Activated T-helper 2 cell treated with anti-CD3 and anti-CD28 coated beads, Interferon-gamma antibody, Interleukin-2, Interleukin-4, amounts not matched to agents 10 μg/mL and 5 μg/mL and 100 μg/mL, durations not matched to agents 14 hours and 24 hours and 36 hours (primary cell): ENCODE measurements around the gene SUCLG1. TPM values are rescaled to one million over a fixed set of nuclear protein-coding genes. Genes with fewer than 3 reads are reported as not detected.

Experiments
- DNase-seq: peaks from one replicate; pipeline ENCODE4 v3.0.0; 2021; ENCODE audit warnings: low spot score
- H3K27ac Mint-ChIP-seq: one replicate; pipeline ENCODE4 v1.8.0; 2021; ENCODE audit warnings: mixed read lengths
- H3K27me3 Mint-ChIP-seq: one replicate; pipeline ENCODE4 v1.8.0; 2021; ENCODE audit warnings: low read depth, mixed read lengths
- H3K36me3 Mint-ChIP-seq: one replicate; pipeline ENCODE4 v1.8.0; 2021; ENCODE audit warnings: low read depth, mixed read lengths
- H3K4me1 Mint-ChIP-seq: one replicate; pipeline ENCODE4 v1.8.0; 2021; ENCODE audit warnings: low read depth, mixed read lengths
- H3K4me3 Mint-ChIP-seq: one replicate; pipeline ENCODE4 v1.8.0; 2021; ENCODE audit warnings: low read depth, mild to moderate bottlenecking, moderate library complexity, mixed read lengths
- H3K9me3 Mint-ChIP-seq: one replicate; pipeline ENCODE4 v1.8.0; 2021; ENCODE audit warnings: mixed read lengths
- intact Hi-C: fragments of 100-400 bp; cut with micrococcal nuclease; formaldehyde crosslinking; loops from one replicate; pipeline ENCODE4 v1.15.1; 2023
- total RNA-seq: library from RNA; stranded (reverse); gene quantifications from 2 replicates; pipeline ENCODE4 v1.2.3, GENCODE V29; 2022

Gene SUCLG1
- 65.3 and 69.5 TPM in 2 replicates for total RNA-seq

DNA sequence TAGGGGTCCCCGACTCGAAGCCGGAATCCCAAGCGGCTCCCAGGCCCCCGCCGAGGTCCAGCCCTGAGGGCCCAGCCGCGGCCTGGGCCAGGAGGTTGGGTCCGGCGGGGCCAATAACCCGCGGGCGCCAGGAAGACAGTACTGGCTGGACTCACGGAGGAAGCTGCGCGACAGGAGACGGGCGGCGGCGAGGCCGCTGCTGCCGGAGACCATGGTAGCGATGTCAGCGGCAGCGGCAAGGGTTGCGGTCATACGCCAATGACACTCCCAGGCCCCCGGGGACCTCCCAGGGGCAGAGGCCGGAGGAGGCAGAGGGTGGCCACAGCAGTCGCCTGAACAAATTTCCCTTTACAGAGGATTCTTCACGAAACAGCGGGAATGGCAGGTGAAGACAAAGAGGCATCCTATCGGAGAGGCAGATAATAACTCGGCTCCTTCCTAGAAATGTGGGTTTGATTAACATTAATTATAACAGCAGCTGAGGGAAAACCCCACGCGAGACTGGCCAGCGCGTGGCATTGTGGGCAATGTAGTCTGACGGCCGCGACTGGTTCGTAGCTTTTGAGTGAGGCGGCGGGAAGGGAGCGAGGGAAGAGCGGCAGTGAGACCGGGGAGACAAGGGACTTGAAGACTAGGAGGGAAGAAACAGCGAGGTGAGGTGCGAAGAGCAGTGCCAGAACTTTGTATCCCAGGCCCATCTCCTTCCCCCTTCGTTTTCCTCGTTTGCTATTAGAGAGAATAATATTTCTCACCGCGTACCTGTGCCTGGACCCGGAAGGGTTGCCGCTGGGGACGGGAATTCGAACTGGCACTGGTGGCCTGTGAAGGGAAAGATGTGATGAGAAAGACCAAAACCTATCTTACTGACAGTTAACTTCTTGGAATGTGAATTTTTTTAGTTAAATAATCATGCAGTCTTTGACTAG is at the start of gene SUCLG1:
Gene SUCLG1 (minus strand): TSS at position 263 of the 926 bp plus-strand sequence. CDS start 11 bp downstream, at position 252.
- DNase-seq, result peak; percentile 85
- peaks cover 33% of the 10 kb centered on the region for H3K4me1 Mint-ChIP-seq
- peak within 1 kb of the TSS; percentile 96 for H3K27ac Mint-ChIP-seq
- peak within 1 kb of the TSS; percentile 95 for H3K4me3 Mint-ChIP-seq
- H3K36me3 Mint-ChIP-seq, result peaks cover 7% of the 10 kb centered on the region
- intact Hi-C loops, result no loop called here
- no peaks in the 10 kb centered on the region for H3K27me3 Mint-ChIP-seq
- no peaks in the 10 kb centered on the region for H3K9me3 Mint-ChIP-seq

DNA sequence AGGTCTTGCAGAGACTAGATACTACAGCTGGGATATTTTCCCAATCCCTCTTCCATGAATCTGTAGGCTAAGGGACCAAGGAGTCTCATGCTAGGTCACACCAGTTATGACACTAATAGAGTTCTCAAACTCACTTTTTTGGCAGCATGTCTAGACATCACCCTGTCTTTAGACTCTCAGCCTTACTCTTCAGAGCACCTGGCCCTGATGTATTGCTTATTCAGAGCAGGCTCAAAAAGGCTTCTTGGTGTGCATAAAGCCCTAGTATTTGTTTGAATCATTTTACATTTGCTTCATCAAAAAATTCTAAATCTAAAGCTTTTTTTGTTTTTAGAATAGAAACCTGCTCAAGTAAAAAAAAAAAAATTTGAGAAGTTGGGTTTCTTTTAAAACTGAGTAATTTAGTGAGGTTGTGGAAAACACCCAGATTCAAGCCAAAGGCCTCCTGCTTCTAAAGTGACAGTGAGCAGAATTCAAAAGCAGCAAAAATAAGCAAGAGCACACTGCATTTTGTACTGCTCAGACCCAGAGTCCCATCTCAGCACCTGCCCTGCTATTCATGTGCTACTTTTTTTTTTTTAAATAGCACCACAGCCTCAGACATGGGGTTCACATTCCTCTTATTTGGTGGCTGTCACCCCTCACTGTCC is 39.2 kb upstream of the SUCLG1 start:
- H3K27ac Mint-ChIP-seq, result no peak overlapping the region
- peaks cover 6% of the 10 kb centered on the region for H3K4me1 Mint-ChIP-seq
- no peak overlapping the region for H3K4me3 Mint-ChIP-seq
- H3K27me3 Mint-ChIP-seq, result peaks cover 13% of the 10 kb centered on the region
- no peak for DNase-seq
- peaks cover 4% of the 10 kb centered on the region for H3K9me3 Mint-ChIP-seq
- no peaks in the 10 kb centered on the region for H3K36me3 Mint-ChIP-seq
- intact Hi-C loops, result loop anchor here (5.0 kb wide), 1 partner anchor 799 kb away; no protein-coding TSS in a partner anchor

DNA sequence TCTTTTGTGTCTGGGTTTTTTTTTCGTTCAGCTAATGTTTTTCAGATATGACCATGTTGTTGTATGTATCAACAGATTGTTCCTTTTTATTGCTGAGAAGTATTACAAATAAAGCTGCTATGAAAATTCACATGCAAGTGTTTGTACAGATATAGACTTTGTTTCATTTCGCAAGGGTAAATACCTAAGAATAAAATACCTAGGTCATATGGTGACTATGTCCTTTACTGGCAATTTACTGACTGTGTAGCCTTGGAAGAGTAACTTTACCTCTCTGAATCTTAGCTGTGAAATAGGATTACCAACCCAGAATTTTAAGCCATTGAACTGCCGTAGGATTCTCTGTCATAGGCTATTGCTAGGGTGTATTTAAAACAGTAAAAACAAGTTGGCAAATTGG is 38.2 kb upstream of the SUCLG1 start:
- intact Hi-C loops, result loop anchor here (5.0 kb wide), 1 partner anchor 800 kb away; no protein-coding TSS in a partner anchor
- no peaks in the 10 kb centered on the region for H3K36me3 Mint-ChIP-seq
- no peak overlapping the region for H3K27ac Mint-ChIP-seq
- H3K4me1 Mint-ChIP-seq, result peaks cover 6% of the 10 kb centered on the region
- no peak for DNase-seq
- no peak overlapping the region for H3K4me3 Mint-ChIP-seq
- H3K27me3 Mint-ChIP-seq, result peaks cover 11% of the 10 kb centered on the region
- H3K9me3 Mint-ChIP-seq, result no peaks in the 10 kb centered on the region

DNA sequence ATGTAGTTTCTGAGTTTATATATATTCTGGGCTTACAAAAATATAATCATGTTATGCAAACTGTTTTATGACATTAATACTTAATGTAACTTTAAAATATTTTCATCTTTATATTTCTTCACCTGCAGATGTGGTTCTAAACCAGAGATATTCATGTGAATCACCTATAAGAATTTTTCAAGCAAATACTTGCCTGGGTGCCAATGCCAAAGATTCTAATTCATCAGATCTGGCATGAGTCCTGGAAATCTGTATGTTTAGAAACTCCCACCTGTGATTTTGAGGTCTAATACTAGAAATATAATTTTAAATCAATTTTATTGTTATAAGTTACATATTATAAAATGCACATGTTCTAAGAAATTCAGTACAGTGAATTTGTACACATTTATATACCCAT is 37.3 kb upstream of the SUCLG1 start:
- no peak for DNase-seq
- Mint-ChIP-seq H3K9me3 (no peaks in the 10 kb centered on the region), H3K36me3 (no peaks in the 10 kb centered on the region), H3K27ac (no peak overlapping the region), H3K4me1 (peaks cover 6% of the 10 kb centered on the region), H3K4me3 (no peak overlapping the region), H3K27me3 (peaks cover 5% of the 10 kb centered on the region)
- intact Hi-C loops, result loop anchor here (5.0 kb wide), 1 partner anchor 801 kb away; no protein-coding TSS in a partner anchor

GRCh38 chr2:84495539-84496146 is 36.6 kb upstream of the SUCLG1 start:
- Mint-ChIP-seq H3K9me3 (no peaks in the 10 kb centered on the region), H3K4me3 (no peak overlapping the region), H3K4me1 (peaks cover 6% of the 10 kb centered on the region), H3K36me3 (no peaks in the 10 kb centered on the region), H3K27me3 (peaks cover 5% of the 10 kb centered on the region), H3K27ac (no peak overlapping the region)
- intact Hi-C loops, result loop anchor here (1.0 to 5.0 kb wide), 5 partner anchors 136 to 802 kb away; no protein-coding TSS in a partner anchor
- DNase-seq, result no peak

DNA sequence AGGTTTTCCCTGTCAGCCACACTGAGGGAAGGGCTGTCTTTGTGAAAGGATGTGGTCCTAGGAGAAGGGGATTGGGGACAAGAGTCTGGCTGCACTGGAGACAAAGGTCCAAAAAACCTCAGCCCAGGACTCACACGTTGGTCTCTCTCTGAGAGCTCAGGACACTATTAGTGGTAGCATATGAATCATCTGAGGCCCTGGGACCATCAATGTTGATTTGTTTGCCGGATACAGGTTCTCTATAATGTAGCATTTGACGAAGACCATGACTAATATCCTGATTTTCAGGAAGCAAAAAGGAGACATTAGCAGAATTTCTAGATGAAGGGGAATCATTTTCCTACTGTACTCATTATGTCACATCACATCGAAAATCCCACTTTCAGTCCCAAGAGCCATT is 35.0 kb upstream of the SUCLG1 start:
- peaks cover 5% of the 10 kb centered on the region for H3K27me3 Mint-ChIP-seq
- H3K27ac Mint-ChIP-seq, result no peak overlapping the region
- H3K4me1 Mint-ChIP-seq, result peaks cover 6% of the 10 kb centered on the region
- H3K9me3 Mint-ChIP-seq, result no peaks in the 10 kb centered on the region
- intact Hi-C loops, result loop anchor here (2.0 kb wide), 1 partner anchor 371 kb away; no protein-coding TSS in a partner anchor
- no peak for DNase-seq
- no peak overlapping the region for H3K4me3 Mint-ChIP-seq
- H3K36me3 Mint-ChIP-seq, result no peaks in the 10 kb centered on the region

- intact Hi-C loops, result no loop called here
- Mint-ChIP-seq H3K27me3 (peaks cover 5% of the 10 kb centered on the region), H3K36me3 (no peaks in the 10 kb centered on the region), H3K4me3 (no peak overlapping the region), H3K9me3 (no peaks in the 10 kb centered on the region), H3K4me1 (peaks cover 6% of the 10 kb centered on the region), H3K27ac (no peak overlapping the region)
- DNase-seq, result no peak
Observed at GRCh38 chr2:84493514-84493913, 34.4 kb upstream of the SUCLG1 start.

- intact Hi-C loops, result no loop called here
- Mint-ChIP-seq H3K36me3 (no peaks in the 10 kb centered on the region), H3K4me3 (no peak overlapping the region), H3K9me3 (no peaks in the 10 kb centered on the region), H3K27me3 (peaks cover 5% of the 10 kb centered on the region), H3K27ac (no peak overlapping the region), H3K4me1 (peaks cover 6% of the 10 kb centered on the region)
- DNase-seq, result no peak
Observed at GRCh38 chr2:84492571-84492970, 33.5 kb upstream of the SUCLG1 start.

GRCh38 chr2:84491741-84492140 is 32.7 kb upstream of the SUCLG1 start:
- intact Hi-C loops, result no loop called here
- H3K27me3 Mint-ChIP-seq, result peaks cover 5% of the 10 kb centered on the region
- H3K4me1 Mint-ChIP-seq, result peaks cover 6% of the 10 kb centered on the region
- no peak overlapping the region for H3K4me3 Mint-ChIP-seq
- no peaks in the 10 kb centered on the region for H3K9me3 Mint-ChIP-seq
- H3K27ac Mint-ChIP-seq, result no peak overlapping the region
- DNase-seq, result no peak
- no peaks in the 10 kb centered on the region for H3K36me3 Mint-ChIP-seq

DNA sequence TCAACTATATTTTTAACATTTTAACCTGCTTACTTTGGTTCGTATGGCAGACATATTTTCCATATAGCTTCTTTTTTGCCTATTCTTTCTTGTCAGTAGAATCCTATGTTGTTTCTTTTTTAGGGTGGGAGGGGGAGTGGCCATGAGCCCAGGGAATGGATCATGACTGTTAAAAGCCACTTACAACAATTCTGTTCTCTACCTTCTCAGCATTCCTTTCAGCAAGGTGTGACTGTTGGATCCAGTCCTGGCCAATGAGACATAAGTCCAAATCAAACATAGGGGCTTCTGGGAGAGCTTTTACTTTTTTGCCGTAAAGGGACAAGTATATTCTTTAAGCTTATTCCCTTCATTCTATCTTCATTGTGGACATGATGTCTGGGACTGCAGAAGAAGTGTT is 32.2 kb upstream of the SUCLG1 start:
- no peak for DNase-seq
- Mint-ChIP-seq H3K4me3 (no peak overlapping the region), H3K9me3 (no peaks in the 10 kb centered on the region), H3K27me3 (peaks cover 5% of the 10 kb centered on the region), H3K36me3 (no peaks in the 10 kb centered on the region), H3K27ac (no peak overlapping the region), H3K4me1 (peaks cover 6% of the 10 kb centered on the region)
- intact Hi-C loops, result no loop called here

DNA sequence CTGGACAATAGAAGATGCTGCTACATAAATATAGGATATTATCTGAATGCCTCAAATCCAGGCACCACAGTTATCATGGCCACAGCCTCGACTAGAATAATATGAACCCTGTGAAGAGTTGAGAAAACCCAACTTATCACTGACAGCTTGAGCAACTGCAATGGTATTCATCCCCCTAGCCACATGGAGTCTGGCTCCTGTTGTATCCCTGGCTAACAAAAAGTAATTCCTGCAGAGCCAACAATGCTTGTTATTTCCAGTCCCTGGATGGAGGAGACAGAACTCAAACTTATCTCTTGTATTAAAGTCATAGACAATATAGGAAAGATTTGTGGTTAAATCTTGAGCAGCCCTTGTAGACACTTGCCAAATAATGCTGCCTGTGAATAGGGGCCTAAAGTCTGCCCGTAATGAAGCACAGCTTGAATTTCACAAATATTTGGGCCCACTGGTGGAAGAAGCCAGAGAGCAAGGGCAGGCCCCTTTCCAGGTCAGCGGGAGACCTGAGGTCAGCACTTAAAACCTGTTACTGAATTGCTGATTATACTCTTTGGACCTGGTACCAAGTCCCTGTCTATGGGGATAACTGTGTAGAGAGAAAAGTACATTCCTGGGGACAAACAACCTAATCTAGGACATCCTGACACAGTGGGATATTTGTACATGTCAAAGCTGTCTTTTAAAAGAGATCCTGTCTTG is 28.4 kb upstream of the SUCLG1 start:
- no peak for DNase-seq

DNA sequence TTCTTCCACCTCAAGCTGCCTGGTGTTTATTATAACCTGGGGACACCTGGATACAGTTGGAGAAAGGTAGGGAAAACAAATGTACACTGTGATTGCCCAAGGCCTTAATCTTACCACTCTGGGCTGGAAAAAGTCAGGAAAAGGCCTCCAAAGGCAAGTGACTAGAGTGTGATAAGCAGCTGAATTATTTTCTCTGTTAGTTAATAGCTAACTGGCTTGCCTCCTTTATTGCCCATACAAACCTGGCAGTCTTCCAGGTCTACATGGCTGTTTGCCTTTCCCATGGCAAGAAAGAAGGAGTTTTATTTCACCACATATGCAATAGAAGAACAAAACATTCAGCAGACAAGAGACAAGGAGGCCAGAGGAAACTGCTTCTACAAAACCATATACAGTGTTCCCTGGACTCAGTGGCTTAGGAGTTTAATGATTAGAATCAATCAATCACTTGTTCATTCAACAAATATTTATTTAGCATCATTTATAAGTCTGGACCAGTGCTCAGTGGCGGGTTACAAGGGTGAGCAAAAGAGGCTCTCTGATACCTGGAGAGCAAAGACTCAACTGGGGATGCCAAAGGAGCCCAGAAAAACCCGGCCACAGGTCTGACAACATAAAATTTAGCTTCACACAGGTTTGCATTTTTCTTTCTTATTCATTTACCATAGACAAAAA is 27.5 kb upstream of the SUCLG1 start:
- no peak overlapping the region for H3K4me3 Mint-ChIP-seq
- peaks cover 4% of the 10 kb centered on the region for H3K4me1 Mint-ChIP-seq
- DNase-seq, result no peak
- intact Hi-C loops, result no loop called here
- H3K9me3 Mint-ChIP-seq, result no peaks in the 10 kb centered on the region
- no peaks in the 10 kb centered on the region for H3K27me3 Mint-ChIP-seq
- no peak overlapping the region for H3K27ac Mint-ChIP-seq
- no peaks in the 10 kb centered on the region for H3K36me3 Mint-ChIP-seq

More for the DNA sequence above, 28.4 kb upstream of the SUCLG1 start:
- Mint-ChIP-seq H3K36me3 (no peaks in the 10 kb centered on the region), H3K27ac (no peak overlapping the region), H3K4me1 (no peaks in the 10 kb centered on the region), H3K9me3 (no peaks in the 10 kb centered on the region), H3K4me3 (no peak overlapping the region), H3K27me3 (no peaks in the 10 kb centered on the region)
- intact Hi-C loops, result no loop called here
